GM12878 (cell line): ENCODE results near the gene KRAS.

ENCODE experiments used
- BRCA1 ChIP-seq: IDR thresholded peaks from 2 replicates; pipeline ENCODE4 v1.6.1; 2011; ENCODE audit warnings: low read depth, low read length, improper control_type of control experiment
- CBX5 ChIP-seq: sonication (generic); IDR thresholded peaks from 2 replicates; pipeline ENCODE4 v1.6.1; 2016; ENCODE audit warnings: low read depth, moderate library complexity, mild to moderate bottlenecking, inconsistent platforms
- CEBPB ChIP-seq, 2 experiments: fragments of 150-350 bp in 1 of 2; IDR thresholded peaks; 2 replicates each; pipeline ENCODE4 v1.6.1; 2012 to 2014; ENCODE audit warnings: low read depth in 2 of 2, low read length in 2 of 2, borderline replicate concordance in 1 of 2, inconsistent platforms in 1 of 2
- CHD1 ChIP-seq: IDR thresholded peaks from 2 replicates; pipeline ENCODE4 v1.6.1; 2012; ENCODE audit warnings: low read depth, low read length, improper control_type of control experiment
- DPF2 ChIP-seq: fragments of 450-650 bp; IDR thresholded peaks from 2 replicates; pipeline ENCODE4 v1.6.1; 2017; ENCODE audit warnings: mild to moderate bottlenecking
- HDGF ChIP-seq: fragments of 450-650 bp; IDR thresholded peaks from 2 replicates; pipeline ENCODE4 v1.6.1; 2016; ENCODE audit warnings: antibody characterized with exemption
- POLR2A ChIP-seq: IDR thresholded peaks from 2 replicates; pipeline ENCODE4 v1.6.1; 2011; ENCODE audit warnings: low read depth, mild to moderate bottlenecking, low read length
- RAD51 ChIP-seq: fragments of 450-650 bp; IDR thresholded peaks from 2 replicates; pipeline ENCODE4 v1.6.1; 2016; ENCODE audit warnings: moderate library complexity, mild to moderate bottlenecking, inconsistent platforms
- TARDBP ChIP-seq: IDR thresholded peaks from 2 replicates; pipeline ENCODE4 v1.6.1; 2016; ENCODE audit warnings: borderline replicate concordance
- ZNF274 ChIP-seq: IDR thresholded peaks from one replicate; pipeline ENCODE4 v1.8.0; 2011; ENCODE audit not compliant: insufficient read length, insufficient read depth
- TF ChIP-seq, protein P1 (sequence below), 3 experiments: IDR thresholded peaks in 2 of 3; conservative IDR thresholded peaks in 1 of 3; 2 replicates each; pipeline ENCODE4 v1.5.1; 2011; ENCODE audit warnings: low read depth in 3 of 3, low read length in 3 of 3, mild to moderate bottlenecking in 3 of 3, control low read depth in 2 of 3, moderate library complexity in 2 of 3, inconsistent platforms in 1 of 3, mixed read lengths in 1 of 3; ENCODE audit not compliant: control insufficient read depth in 2 of 3, insufficient read depth in 1 of 3; ENCODE audit errors: extremely low read depth in 1 of 3
- TF ChIP-seq, protein P2 (sequence below): fragments of 450-650 bp; IDR thresholded peaks from 2 replicates; pipeline ENCODE4 v1.6.1; 2016; ENCODE audit warnings: mild to moderate bottlenecking, moderate library complexity, borderline replicate concordance

DNA sequence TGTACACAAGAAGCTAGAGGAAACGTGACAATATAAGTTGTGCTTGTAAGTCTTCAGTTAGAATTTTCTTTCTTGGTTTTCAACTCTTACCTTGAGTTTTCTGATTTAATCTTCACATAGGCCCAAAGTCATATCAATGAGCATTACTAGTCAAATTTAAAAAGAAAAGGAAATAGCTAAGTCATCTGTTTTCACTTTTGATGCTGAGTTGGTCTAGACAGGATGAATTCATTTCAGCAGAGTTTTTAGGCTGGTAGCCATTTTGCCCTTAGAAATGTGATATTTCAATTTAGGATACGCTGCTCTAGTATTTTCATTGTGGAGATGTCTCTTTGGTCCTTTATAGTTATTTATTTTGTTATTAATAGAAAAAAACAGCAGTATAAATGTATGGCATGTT lies 44.6 kb upstream of the KRAS start:
- TF ChIP-seq POLR2A, result no peak
- TF ChIP-seq CHD1, result no peak
- no peak for TF ChIP-seq TARDBP
- no peak for TF ChIP-seq DPF2
- no peak for TF ChIP-seq BRCA1
- TF ChIP-seq CEBPB (IDR thresholded peaks at IDR 0.05; ENCODE audit: borderline replicate concordance in 1 of 2, low read depth in 2 of 2, low read length in 2 of 2), result no peak
- TF ChIP-seq ZNF274, result no peak
- TF ChIP-seq, protein P1, sequence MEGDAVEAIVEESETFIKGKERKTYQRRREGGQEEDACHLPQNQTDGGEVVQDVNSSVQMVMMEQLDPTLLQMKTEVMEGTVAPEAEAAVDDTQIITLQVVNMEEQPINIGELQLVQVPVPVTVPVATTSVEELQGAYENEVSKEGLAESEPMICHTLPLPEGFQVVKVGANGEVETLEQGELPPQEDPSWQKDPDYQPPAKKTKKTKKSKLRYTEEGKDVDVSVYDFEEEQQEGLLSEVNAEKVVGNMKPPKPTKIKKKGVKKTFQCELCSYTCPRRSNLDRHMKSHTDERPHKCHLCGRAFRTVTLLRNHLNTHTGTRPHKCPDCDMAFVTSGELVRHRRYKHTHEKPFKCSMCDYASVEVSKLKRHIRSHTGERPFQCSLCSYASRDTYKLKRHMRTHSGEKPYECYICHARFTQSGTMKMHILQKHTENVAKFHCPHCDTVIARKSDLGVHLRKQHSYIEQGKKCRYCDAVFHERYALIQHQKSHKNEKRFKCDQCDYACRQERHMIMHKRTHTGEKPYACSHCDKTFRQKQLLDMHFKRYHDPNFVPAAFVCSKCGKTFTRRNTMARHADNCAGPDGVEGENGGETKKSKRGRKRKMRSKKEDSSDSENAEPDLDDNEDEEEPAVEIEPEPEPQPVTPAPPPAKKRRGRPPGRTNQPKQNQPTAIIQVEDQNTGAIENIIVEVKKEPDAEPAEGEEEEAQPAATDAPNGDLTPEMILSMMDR (IDR thresholded peaks at IDR 0.05 in 2 of 3, conservative IDR thresholded peaks at IDR 0.05 in 1 of 3; ENCODE audit: control insufficient read depth in 2 of 3, extremely low read depth in 1 of 3, insufficient read depth in 1 of 3, low read depth in 3 of 3, low read length in 3 of 3), result no peak
- TF ChIP-seq CBX5, result no peak
- TF ChIP-seq HDGF, result no peak
- no peak for TF ChIP-seq RAD51
- TF ChIP-seq, protein P2, sequence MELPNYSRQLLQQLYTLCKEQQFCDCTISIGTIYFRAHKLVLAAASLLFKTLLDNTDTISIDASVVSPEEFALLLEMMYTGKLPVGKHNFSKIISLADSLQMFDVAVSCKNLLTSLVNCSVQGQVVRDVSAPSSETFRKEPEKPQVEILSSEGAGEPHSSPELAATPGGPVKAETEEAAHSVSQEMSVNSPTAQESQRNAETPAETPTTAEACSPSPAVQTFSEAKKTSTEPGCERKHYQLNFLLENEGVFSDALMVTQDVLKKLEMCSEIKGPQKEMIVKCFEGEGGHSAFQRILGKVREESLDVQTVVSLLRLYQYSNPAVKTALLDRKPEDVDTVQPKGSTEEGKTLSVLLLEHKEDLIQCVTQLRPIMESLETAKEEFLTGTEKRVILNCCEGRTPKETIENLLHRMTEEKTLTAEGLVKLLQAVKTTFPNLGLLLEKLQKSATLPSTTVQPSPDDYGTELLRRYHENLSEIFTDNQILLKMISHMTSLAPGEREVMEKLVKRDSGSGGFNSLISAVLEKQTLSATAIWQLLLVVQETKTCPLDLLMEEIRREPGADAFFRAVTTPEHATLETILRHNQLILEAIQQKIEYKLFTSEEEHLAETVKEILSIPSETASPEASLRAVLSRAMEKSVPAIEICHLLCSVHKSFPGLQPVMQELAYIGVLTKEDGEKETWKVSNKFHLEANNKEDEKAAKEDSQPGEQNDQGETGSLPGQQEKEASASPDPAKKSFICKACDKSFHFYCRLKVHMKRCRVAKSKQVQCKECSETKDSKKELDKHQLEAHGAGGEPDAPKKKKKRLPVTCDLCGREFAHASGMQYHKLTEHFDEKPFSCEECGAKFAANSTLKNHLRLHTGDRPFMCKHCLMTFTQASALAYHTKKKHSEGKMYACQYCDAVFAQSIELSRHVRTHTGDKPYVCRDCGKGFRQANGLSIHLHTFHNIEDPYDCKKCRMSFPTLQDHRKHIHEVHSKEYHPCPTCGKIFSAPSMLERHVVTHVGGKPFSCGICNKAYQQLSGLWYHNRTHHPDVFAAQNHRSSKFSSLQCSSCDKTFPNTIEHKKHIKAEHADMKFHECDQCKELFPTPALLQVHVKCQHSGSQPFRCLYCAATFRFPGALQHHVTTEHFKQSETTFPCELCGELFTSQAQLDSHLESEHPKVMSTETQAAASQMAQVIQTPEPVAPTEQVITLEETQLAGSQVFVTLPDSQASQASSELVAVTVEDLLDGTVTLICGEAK, result no peak
